ENCODE results near the gene MACROD2. TPM values are rescaled to one million over a fixed set of nuclear protein-coding genes. Genes with fewer than 3 reads are reported as not detected.
"Not testable (repeated sequence)": the region's sequence is repeated elsewhere in the genome, so short reads cannot be mapped to it uniquely, and the experiment has no call there.

Gene MACROD2
- total RNA-seq, 2 donors from 2014 or later = 0.95 to 4.2 TPM

DNA sequence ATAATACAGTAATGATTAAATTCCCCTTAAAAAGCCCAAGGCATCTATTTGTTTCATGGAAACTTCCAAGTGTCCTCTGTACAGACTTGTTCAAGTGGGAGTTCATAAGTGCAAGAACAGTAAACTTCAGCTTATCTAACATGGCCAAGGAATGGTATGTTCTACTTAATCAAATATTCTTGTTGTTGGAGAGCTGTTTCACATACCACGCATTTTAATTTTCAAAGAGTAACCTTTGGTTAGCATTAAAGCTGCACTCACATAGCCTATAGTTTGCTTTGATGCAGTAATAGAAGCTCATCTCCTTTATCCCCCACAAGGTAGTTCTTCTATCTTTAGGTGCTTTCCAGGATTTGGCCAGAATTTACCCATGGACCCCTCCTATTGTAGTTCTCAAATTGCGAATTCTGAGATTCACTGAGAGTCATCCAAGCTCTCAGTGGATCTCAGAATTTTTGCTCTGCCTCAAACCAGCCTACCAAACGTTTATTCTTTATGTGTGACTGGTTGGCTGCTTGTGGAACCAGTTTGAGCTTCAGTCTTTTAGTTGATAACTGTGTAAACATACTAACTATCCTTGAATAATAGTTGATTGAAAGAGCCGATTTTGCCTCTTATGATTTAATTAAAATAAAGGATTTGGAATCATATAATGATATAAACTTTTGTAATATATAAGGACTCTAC, 1010.1 kb downstream of the MACROD2 start:
- Histone ChIP-seq H3K36me3 (no peaks in the 10 kb centered on the region), H3K9me3 (no peaks in the 10 kb centered on the region), H3K4me1 (ENCODE audit: control insufficient read depth in 1 of 2, low read depth in 2 of 2) (peaks cover 27 to 60% of the 10 kb centered on the region in 2 donors), H3K4me3 (no peak overlapping the region), H3K27me3 (replicated peaks; ENCODE audit: insufficient read depth) (no peaks in the 10 kb centered on the region), H3K27ac (peak overlapping the region in 1 of 2 donors; percentile 12)
- TF ChIP-seq, protein P1, sequence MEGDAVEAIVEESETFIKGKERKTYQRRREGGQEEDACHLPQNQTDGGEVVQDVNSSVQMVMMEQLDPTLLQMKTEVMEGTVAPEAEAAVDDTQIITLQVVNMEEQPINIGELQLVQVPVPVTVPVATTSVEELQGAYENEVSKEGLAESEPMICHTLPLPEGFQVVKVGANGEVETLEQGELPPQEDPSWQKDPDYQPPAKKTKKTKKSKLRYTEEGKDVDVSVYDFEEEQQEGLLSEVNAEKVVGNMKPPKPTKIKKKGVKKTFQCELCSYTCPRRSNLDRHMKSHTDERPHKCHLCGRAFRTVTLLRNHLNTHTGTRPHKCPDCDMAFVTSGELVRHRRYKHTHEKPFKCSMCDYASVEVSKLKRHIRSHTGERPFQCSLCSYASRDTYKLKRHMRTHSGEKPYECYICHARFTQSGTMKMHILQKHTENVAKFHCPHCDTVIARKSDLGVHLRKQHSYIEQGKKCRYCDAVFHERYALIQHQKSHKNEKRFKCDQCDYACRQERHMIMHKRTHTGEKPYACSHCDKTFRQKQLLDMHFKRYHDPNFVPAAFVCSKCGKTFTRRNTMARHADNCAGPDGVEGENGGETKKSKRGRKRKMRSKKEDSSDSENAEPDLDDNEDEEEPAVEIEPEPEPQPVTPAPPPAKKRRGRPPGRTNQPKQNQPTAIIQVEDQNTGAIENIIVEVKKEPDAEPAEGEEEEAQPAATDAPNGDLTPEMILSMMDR (IDR thresholded peaks at IDR 0.05) = no peak
- DNase-seq (ENCODE audit: low spot score) = no peak
- ATAC-seq (ENCODE audit: insufficient number of reproducible peaks, low FRiP score, low read depth) = no peak

DNA sequence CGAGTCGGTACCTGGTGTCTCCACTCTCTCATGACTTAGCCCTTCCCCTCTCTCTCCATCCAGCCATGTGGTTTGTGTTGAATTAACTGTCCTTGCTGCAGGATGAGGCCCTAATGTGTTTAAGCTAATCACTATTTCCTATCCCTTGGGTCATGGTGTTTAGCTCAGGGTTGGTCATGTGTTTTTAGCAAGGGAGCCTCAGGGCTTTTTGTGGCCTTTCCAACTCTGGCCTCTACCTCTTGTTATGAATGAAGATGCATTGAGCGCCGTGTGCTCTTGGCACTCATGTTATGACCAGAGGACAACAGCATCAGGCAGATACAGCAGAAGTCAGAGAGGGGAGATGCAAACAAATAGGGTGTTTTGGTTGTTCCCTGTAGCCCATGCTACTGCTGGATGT, 1016.3 kb downstream of the MACROD2 start:
- no peak for DNase-seq (ENCODE audit: low spot score)
- H3K27ac ChIP-seq = no peak overlapping the region
- no peaks in the 10 kb centered on the region for H3K36me3 ChIP-seq
- H3K27me3 ChIP-seq (replicated peaks; ENCODE audit: insufficient read depth) = no peaks in the 10 kb centered on the region
- H3K4me3 ChIP-seq = no peak overlapping the region
- no peaks in the 10 kb centered on the region for H3K9me3 ChIP-seq
- TF ChIP-seq, protein P1 (IDR thresholded peaks at IDR 0.05) = no peak
- peaks cover 12 to 36% of the 10 kb centered on the region in 2 donors for H3K4me1 ChIP-seq (ENCODE audit: control insufficient read depth in 1 of 2, low read depth in 2 of 2)
- ATAC-seq (ENCODE audit: insufficient number of reproducible peaks, low FRiP score, low read depth) = no peak

DNA sequence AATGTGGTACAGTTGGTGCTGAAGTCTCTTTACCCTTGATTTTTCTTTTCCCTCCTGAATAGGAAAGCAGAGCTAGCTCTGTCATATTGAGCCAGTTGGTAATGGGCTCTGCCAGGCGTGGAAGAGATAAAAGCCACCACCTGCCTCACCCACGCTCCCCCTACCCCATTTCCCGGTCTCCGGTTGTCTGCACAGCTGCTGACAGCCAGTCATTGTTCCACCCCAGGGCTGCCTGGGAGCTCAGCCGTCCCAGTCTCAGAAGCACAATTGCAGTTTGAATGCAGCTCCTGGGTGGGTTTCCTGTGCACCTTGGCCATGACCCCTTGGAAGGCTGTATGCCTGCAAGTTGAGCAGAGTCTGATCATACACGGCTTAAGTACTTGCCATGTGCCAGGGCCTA, 1017.2 kb downstream of the MACROD2 start:
- H3K27ac ChIP-seq = no peak overlapping the region
- peaks cover 12 to 27% of the 10 kb centered on the region in 2 donors for H3K4me1 ChIP-seq (ENCODE audit: control insufficient read depth in 1 of 2, low read depth in 2 of 2)
- H3K36me3 ChIP-seq = no peaks in the 10 kb centered on the region
- TF ChIP-seq, protein P1 (IDR thresholded peaks at IDR 0.05) = no peak
- ATAC-seq (ENCODE audit: insufficient number of reproducible peaks, low FRiP score, low read depth) (no peak), DNase-seq (ENCODE audit: low spot score) (no peak)
- no peaks in the 10 kb centered on the region for H3K9me3 ChIP-seq
- no peak overlapping the region for H3K4me3 ChIP-seq
- no peaks in the 10 kb centered on the region for H3K27me3 ChIP-seq (replicated peaks; ENCODE audit: insufficient read depth)

DNA sequence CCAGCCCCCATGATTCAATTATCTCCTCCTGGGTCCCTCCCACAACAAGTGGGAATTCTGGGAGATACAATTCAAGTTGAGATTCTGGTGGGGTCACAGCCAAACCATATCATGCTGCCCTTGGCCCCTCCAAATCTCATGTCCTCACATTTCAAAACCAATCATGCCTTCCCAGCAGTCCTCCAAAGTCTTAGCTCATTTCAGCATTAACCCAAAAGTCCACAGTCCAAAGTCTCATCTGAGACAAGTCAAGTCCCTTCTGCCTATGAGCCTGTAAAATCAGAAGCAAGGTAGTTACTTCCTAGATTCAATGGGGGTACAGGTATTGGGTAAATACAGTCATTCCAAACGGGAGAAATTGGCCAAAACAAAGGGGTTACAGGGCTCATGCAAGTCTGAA, 1021.6 kb downstream of the MACROD2 start:
- DNase-seq (ENCODE audit: low spot score); ATAC-seq (ENCODE audit: insufficient number of reproducible peaks, low FRiP score, low read depth); H3K4me1 ChIP-seq (ENCODE audit: control insufficient read depth in 1 of 2, low read depth in 2 of 2); H3K27me3 ChIP-seq (replicated peaks; ENCODE audit: insufficient read depth); H3K27ac ChIP-seq; H3K4me3 ChIP-seq; H3K36me3 ChIP-seq; H3K9me3 ChIP-seq: not testable (repeated sequence)

DNA sequence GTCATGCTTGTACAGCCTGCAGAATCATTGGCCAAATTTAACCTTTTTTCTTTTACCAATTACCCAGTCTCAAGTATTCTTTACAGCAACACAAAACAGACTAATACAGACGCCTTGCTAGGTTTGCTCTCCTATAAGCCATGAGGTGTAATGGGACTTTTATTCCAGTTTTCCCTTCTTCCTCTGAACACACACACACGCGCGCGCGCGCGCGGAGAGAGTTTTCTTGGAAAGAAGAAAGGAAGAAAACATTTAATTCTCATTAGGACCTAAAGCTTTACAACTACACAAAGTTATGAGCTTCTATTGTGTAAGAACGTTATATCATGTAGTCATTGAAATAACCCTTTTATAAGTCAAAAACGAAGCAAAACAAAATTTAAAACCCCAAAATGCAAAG, 1023.6 kb downstream of the MACROD2 start:
- no peak for DNase-seq (ENCODE audit: low spot score)
- Histone ChIP-seq H3K4me3 (no peak overlapping the region), H3K9me3 (no peaks in the 10 kb centered on the region), H3K36me3 (no peaks in the 10 kb centered on the region), H3K4me1 (ENCODE audit: control insufficient read depth in 1 of 2, low read depth in 2 of 2) (no peaks in the 10 kb centered on the region), H3K27me3 (replicated peaks; ENCODE audit: insufficient read depth) (no peaks in the 10 kb centered on the region), H3K27ac (no peak overlapping the region)
- ATAC-seq (ENCODE audit: insufficient number of reproducible peaks, low FRiP score, low read depth) = no peak
- TF ChIP-seq, protein P1 (IDR thresholded peaks at IDR 0.05) = no peak

DNA sequence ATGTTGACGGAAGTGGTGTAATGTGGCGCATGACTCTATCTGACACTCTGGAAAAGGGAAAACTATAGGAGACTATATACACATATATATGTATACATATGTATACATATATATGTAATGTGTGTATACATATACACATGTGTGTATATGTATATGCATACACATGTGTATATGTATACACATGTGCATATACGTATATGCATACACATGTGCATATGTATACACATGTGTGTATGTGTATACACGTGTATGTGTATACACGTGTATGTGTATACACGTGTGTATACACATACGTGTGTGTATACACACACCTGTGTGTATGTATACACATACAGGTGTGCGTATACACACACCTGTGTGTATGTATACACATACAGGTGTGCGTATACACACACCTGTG, 1025.5 kb downstream of the MACROD2 start:
- TF ChIP-seq, protein P1 (IDR thresholded peaks at IDR 0.05) = no peak
- DNase-seq (ENCODE audit: low spot score) (no peak), ATAC-seq (ENCODE audit: insufficient number of reproducible peaks, low FRiP score, low read depth) (no peak)
- Histone ChIP-seq H3K27me3 (replicated peaks; ENCODE audit: insufficient read depth) (no peaks in the 10 kb centered on the region), H3K9me3 (no peaks in the 10 kb centered on the region), H3K4me1 (ENCODE audit: control insufficient read depth in 1 of 2, low read depth in 2 of 2) (no peaks in the 10 kb centered on the region), H3K36me3 (no peaks in the 10 kb centered on the region), H3K4me3 (no peak overlapping the region), H3K27ac (no peak overlapping the region)
